ENCODE results near the gene KCND1.

The KCND1 gene

DNA sequence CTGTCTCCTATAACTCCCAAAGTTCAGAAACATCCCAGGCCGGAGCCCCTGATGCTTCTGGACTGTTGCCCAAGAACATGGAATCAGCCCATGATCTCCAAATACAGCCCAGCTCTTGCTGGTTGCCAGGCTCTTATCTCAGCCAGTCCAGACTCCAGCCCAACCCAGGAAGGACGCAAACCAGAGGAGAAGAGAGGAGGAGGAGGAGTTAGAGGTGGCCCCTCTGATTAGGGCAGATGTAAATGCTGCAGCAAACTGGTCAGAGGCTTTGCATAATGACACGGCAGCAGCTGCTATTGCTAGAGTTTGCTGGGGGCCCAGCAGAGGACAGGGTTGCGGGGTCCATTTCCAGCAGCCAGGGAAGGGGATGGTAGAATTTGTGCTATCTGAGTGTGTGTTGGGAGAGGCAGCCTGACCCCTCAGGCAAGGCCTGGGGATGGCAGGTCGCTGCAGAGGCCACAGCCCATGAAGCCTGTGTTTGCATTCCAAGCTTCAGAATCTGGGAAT lies 10.0 kb downstream of the KCND1 start:
- TF ChIP-seq, protein P1, sequence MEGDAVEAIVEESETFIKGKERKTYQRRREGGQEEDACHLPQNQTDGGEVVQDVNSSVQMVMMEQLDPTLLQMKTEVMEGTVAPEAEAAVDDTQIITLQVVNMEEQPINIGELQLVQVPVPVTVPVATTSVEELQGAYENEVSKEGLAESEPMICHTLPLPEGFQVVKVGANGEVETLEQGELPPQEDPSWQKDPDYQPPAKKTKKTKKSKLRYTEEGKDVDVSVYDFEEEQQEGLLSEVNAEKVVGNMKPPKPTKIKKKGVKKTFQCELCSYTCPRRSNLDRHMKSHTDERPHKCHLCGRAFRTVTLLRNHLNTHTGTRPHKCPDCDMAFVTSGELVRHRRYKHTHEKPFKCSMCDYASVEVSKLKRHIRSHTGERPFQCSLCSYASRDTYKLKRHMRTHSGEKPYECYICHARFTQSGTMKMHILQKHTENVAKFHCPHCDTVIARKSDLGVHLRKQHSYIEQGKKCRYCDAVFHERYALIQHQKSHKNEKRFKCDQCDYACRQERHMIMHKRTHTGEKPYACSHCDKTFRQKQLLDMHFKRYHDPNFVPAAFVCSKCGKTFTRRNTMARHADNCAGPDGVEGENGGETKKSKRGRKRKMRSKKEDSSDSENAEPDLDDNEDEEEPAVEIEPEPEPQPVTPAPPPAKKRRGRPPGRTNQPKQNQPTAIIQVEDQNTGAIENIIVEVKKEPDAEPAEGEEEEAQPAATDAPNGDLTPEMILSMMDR (IDR thresholded peaks at IDR 0.05) = no peak
- DNase-seq = no peak
- no peaks in the 10 kb centered on the region for H3K27me3 Mint-ChIP-seq (ENCODE audit: low read depth, poor library complexity)
- H3K9me3 Mint-ChIP-seq = peaks cover 43% of the 10 kb centered on the region
- H3K4me3 Mint-ChIP-seq = peak overlapping the region; percentile 59
- peak overlapping the region; percentile 91 for H3K27ac Mint-ChIP-seq
- H3K36me3 Mint-ChIP-seq (ENCODE audit: low read depth) = peaks cover 5% of the 10 kb centered on the region
- peaks cover 36% of the 10 kb centered on the region for H3K4me1 Mint-ChIP-seq

DNA sequence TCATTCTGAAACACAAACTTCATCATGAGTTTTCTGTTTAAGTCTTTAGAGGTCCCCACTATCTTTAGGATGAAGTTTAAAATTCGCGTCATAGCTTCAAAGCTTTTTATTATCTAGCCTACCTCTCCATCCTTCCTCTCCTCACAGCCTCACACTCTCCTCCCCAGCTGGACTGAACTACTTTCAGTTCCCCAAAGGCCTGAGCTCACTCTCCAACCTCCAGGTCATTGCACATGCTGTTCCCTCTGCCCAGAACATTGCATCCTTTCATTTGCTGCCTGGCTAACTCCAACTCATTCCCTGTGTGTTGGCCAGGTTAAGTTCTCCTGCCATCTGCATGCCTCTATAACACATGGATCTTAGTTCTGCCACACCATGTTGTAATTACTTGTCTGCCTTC lies 11.4 kb downstream of the KCND1 start:
- H3K9me3 Mint-ChIP-seq = peaks cover 47% of the 10 kb centered on the region
- peaks cover 10% of the 10 kb centered on the region for H3K36me3 Mint-ChIP-seq (ENCODE audit: low read depth)
- TF ChIP-seq, protein P1 (IDR thresholded peaks at IDR 0.05) = no peak
- H3K27ac Mint-ChIP-seq = no peak overlapping the region
- peaks cover 46% of the 10 kb centered on the region for H3K4me1 Mint-ChIP-seq
- peaks cover 3% of the 10 kb centered on the region for H3K27me3 Mint-ChIP-seq (ENCODE audit: low read depth, poor library complexity)
- H3K4me3 Mint-ChIP-seq = peak overlapping the region; percentile 54
- DNase-seq = no peak

DNA sequence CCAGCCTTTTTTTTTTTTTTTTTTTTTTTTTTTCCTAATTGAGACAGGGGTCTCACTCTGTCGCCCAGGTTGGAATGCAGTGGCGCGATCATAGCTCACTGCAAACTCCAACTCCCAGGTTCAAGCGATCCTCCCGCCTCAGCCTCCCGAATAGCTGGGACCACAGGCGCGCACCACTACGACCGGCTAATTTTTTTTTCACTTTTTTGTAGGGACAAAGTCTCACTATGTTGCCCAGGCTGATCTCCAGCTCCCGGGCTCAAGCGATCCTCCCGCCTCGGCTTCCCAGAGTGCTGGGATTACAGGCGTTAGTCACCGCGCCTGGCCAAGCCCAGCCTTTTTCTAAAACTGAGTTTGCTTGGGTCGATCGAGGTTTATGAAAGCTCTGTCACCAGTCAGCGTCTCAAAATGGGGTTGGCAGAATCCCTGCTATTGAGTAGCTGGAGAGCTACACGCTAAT lies 13.0 kb downstream of the KCND1 start:
- TF ChIP-seq, protein P1 (IDR thresholded peaks at IDR 0.05) = no peak
- H3K36me3 Mint-ChIP-seq (ENCODE audit: low read depth) = peaks cover 16% of the 10 kb centered on the region
- peaks cover 3% of the 10 kb centered on the region for H3K27me3 Mint-ChIP-seq (ENCODE audit: low read depth, poor library complexity)
- peaks cover 57% of the 10 kb centered on the region for H3K4me1 Mint-ChIP-seq
- DNase-seq = no peak
- H3K4me3 Mint-ChIP-seq = peak overlapping the region; percentile 100
- peaks cover 51% of the 10 kb centered on the region for H3K9me3 Mint-ChIP-seq
- H3K27ac Mint-ChIP-seq = peak overlapping the region; percentile 100

DNA sequence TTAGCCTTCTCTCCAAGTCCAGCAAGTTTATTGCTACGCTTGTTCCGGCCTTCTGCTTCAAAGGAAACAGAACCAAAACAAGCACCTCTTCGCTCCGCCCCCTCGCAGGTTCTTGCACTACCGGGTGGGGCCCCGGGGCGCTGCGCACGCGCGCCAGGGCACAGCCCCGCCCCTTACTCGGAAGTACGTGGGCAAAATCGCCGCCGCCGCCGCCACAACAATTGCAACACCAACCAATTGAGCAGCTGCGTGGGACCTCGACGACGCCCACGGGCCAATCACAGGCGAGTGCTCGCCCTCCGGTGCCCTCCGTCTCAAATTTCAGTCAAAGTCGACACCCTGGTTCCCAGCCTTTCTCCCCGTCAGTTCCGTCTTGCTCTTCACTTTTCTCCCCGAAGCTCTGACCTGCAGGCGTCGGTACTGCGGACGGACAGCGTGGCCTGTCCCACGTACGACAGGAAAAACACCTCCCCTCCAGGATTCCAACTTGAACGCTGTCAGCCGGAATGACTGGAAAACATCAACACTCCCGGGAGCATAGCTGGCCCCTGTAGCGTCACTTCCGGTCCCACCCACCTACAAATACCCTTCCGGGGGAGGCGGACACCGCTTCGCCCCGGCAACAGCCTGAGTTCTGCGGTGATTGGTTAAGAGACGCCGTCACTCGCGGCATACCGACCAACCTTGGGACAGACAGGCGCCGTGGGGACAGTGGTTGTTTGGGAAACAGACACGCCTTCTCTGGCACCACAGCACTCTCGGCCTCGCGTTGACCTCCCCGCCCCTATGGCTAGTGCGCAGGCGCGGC lies 13.6 kb downstream of the KCND1 start:
- peaks cover 16% of the 10 kb centered on the region for H3K36me3 Mint-ChIP-seq (ENCODE audit: low read depth)
- TF ChIP-seq, protein P1 (IDR thresholded peaks at IDR 0.05) = no peak
- H3K27me3 Mint-ChIP-seq (ENCODE audit: low read depth, poor library complexity) = peaks cover 3% of the 10 kb centered on the region
- peak overlapping the region; percentile 100 for H3K4me3 Mint-ChIP-seq
- peaks cover 58% of the 10 kb centered on the region for H3K4me1 Mint-ChIP-seq
- peaks cover 47% of the 10 kb centered on the region for H3K9me3 Mint-ChIP-seq
- peak; percentile 88 for DNase-seq
- peak overlapping the region; percentile 100 for H3K27ac Mint-ChIP-seq

DNA sequence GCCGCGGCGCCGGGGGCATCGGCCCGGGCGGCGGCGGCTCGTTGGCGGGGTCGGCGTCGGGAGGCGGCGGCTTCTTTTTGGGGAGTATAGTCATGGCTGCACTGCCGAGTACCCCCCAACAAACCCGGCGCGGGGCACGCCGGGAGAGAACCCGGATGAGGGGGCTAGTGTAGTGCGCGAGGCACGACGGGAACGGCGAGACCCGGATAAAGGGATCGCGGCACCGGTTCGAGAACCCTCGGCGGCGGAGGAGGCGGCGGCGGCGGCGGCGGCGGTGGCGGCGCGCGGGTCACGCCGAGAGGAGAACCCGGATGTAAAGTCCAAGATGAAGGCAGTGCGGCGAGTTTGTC lies 14.2 kb downstream of the KCND1 start, which contains the start of gene OTUD5:
Gene OTUD5, minus strand, starts transcription at position 131 of the 350 bp plus-strand sequence. Its CDS starts 37 bp downstream, at position 94.
- Mint-ChIP-seq H3K9me3 (peaks cover 47% of the 10 kb centered on the region), H3K4me1 (peaks cover 56% of the 10 kb centered on the region), H3K4me3 (peak within 1 kb of the TSS; percentile 100), H3K27ac (peak within 1 kb of the TSS; percentile 100), H3K27me3 (ENCODE audit: low read depth, poor library complexity) (peaks cover 3% of the 10 kb centered on the region), H3K36me3 (ENCODE audit: low read depth) (peaks cover 16% of the 10 kb centered on the region)
- TF ChIP-seq, protein P1 (IDR thresholded peaks at IDR 0.05) = no peak
- DNase-seq = no peak

Measured in nephron progenitor cell (in vitro differentiated cells).